Stimulated activated naive B cell treated with anti-CD40 and anti-IgM and Interleukin-4, amounts not matched to agents 10 μg/mL and 1 μg/mL and 100 μg/mL, for 72 hours (primary cell): ENCODE data around the gene RIMBP3C.
"Not testable (repeated sequence)": the region's sequence is repeated elsewhere in the genome, so short reads cannot be mapped to it uniquely, and the experiment has no call there.

Source experiments
- ATAC-seq, 2 donors: fragments of 150-1000 bp; cut with Tn5 transposase; replicated peaks; 2 replicates each; pipeline ENCODE4 v1.10.0; 2021; ENCODE audit warnings: moderate library complexity in 1 of 2
- DNase-seq: peaks from one replicate; pipeline ENCODE4 v3.0.0; 2021
- H3K27ac Mint-ChIP-seq: one replicate; pipeline ENCODE4 v1.8.0; 2022; ENCODE audit warnings: mild to moderate bottlenecking, mixed read lengths
- H3K27me3 Mint-ChIP-seq, 2 donors: one replicate each; pipeline ENCODE4 v1.8.0; 2022; ENCODE audit warnings: mixed read lengths in 2 of 2
- H3K36me3 Mint-ChIP-seq, 2 donors: one replicate each; pipeline ENCODE4 v1.8.0; 2022; ENCODE audit warnings: mixed read lengths in 2 of 2, mild to moderate bottlenecking in 1 of 2
- H3K4me1 Mint-ChIP-seq, 2 donors: one replicate each; pipeline ENCODE4 v1.8.0; 2022; ENCODE audit warnings: mixed read lengths in 2 of 2, mild to moderate bottlenecking in 1 of 2
- H3K4me3 Mint-ChIP-seq, 2 donors: one replicate each; pipeline ENCODE4 v1.8.0; 2022; ENCODE audit warnings: mild to moderate bottlenecking in 2 of 2, mixed read lengths in 2 of 2, moderate library complexity in 1 of 2
- H3K9me3 Mint-ChIP-seq, 2 donors: one replicate each; pipeline ENCODE4 v1.8.0; 2022; ENCODE audit warnings: mixed read lengths in 2 of 2, mild to moderate bottlenecking in 1 of 2

RIMBP3C gene

DNA sequence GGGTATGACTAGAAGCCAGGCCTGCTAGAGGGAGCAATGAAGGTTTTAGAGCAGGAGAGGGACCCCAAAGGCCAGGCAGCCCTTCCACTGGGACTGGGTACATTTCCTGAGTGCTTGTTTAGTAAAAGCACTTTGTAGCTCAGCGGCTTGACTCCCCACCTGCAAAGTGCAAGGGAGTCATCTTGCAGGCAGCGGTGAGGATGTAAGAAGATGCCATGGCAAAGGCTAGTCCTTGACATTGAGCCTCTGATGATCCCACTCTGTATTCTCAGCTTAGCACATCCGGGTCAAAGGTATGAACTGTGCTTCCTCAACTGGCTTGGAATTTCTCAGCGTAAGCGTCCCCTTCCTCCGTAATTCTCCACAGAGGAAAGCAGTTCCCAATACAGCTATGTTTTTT lies 13.2 kb upstream of the RIMBP3C start:
- Mint-ChIP-seq H3K27ac (no peak overlapping the region), H3K4me1 (peaks cover 6 to 12% of the 10 kb centered on the region in 2 donors), H3K4me3 (no peak overlapping the region), H3K27me3 (peaks cover 0 to 4% of the 10 kb centered on the region in 2 donors), H3K9me3 (no peaks in the 10 kb centered on the region), H3K36me3 (peaks cover 3 to 4% of the 10 kb centered on the region in 2 donors)
- ATAC-seq, result no peak
- DNase-seq, result no peak

DNA sequence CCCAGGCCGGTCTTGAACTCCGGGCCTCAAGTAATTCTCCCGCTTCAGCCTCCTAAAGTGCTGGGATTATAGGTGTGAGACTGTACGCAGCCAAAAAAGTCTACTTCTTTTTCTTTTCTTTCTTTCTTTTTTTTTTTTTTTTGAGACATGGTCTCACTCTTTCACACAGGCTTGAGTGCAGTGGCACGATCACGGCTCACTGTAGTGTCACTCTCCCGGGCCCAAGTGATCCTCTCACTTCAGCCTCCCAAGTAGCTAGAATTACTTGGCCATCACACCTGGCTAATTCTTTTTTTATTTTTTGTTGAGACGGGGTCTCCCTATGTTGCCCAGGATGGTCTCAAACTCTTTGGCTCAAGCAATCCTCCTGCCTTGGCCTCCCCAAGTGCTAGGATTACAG lies 12.7 kb upstream of the RIMBP3C start:
- DNase-seq (no peak), ATAC-seq (no peak)
- Mint-ChIP-seq H3K4me3 (no peak overlapping the region), H3K27ac (no peak overlapping the region), H3K9me3 (no peaks in the 10 kb centered on the region), H3K27me3 (peaks cover 0 to 4% of the 10 kb centered on the region in 2 donors), H3K4me1 (peaks cover 4 to 7% of the 10 kb centered on the region in 2 donors), H3K36me3 (peaks cover 0 to 2% of the 10 kb centered on the region in 2 donors)

DNA sequence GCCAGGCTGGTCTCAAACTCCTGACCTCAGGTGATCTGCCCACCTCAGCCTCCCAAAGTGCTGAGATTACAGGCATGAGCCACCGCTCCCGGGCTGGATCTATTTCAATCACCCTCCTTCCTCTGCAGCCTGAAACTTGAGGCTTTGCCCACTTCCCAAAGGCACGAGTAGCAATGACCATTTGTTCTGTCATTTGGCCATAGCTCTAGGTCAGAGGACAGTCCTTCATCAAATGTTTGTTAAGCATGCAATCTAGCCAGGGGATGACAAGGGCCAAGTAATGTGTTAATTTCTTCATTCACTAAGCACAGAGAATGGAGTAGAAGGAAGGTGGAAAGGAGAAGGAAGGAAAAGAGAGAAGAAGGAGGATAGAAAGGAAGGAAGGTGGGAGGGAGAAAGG lies 9.4 kb upstream of the RIMBP3C start:
- not testable (repeated sequence) for H3K36me3 Mint-ChIP-seq, H3K27me3 Mint-ChIP-seq, H3K27ac Mint-ChIP-seq, H3K9me3 Mint-ChIP-seq, ATAC-seq, H3K4me1 Mint-ChIP-seq, DNase-seq, H3K4me3 Mint-ChIP-seq

DNA sequence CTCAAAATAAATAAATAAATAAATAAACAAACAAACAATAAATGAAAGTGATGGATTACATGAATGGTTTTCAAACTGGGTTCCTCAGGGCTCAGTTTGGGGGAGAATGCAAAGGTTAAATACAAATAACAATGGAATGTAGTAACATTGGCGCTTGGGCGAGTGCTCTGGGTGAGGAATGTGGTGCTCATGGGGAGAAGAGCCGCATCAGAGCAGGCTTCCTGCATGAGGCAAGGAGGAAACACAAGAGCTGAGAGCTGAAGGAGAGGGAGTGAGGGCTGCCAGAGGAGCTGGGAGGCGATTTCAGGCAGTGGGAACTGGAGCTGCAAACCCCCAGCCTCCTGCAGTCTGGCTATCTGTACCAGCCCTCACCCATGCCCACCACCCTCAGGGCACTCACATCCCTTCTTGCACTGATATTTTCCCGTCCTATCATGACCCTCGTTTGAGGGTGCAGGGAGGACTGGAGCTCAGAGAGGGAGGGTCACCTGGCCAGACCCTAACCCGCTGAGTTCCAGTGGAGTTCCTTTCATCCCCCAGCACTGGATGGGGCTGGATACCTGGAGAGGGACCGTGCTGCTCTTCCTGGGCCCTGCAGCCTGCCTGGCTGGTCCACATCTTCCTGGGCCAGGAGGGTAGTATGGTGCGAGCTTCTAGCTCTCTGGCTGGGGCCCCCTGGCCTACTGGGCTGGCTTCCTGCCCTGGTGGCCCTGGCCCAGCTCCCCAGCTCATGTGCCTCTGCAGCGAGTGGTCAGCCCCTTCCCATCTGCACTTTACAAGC lies 8.3 kb upstream of the RIMBP3C start:
- H3K9me3 Mint-ChIP-seq, DNase-seq, H3K27me3 Mint-ChIP-seq, H3K36me3 Mint-ChIP-seq, H3K4me1 Mint-ChIP-seq, ATAC-seq, H3K4me3 Mint-ChIP-seq, H3K27ac Mint-ChIP-seq: not testable (repeated sequence)

DNA sequence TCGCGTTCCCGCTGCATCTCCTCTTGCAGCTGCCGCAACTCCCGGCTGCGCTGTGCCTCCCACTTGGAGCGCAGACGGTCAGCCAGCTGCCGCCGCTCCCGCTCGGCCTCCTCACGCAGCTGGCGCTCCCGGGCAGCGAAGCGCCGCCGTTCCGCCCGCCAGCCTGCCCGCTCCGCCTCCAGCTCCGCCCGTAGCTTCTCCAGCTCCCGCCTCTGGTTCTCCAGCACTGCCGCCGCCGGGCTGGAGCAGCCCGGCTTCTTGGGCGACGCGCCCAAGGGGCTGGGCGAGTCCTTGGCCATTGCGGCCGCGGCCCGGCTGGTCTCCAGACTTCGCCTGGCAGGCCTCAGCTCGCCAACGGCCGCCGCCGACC lies 598 bp downstream of the RIMBP3C start:
- DNase-seq, H3K27ac Mint-ChIP-seq, H3K9me3 Mint-ChIP-seq, H3K27me3 Mint-ChIP-seq, H3K36me3 Mint-ChIP-seq, H3K4me1 Mint-ChIP-seq, H3K4me3 Mint-ChIP-seq: not testable (repeated sequence)
- ATAC-seq, result peak; percentile 46 to 48

DNA sequence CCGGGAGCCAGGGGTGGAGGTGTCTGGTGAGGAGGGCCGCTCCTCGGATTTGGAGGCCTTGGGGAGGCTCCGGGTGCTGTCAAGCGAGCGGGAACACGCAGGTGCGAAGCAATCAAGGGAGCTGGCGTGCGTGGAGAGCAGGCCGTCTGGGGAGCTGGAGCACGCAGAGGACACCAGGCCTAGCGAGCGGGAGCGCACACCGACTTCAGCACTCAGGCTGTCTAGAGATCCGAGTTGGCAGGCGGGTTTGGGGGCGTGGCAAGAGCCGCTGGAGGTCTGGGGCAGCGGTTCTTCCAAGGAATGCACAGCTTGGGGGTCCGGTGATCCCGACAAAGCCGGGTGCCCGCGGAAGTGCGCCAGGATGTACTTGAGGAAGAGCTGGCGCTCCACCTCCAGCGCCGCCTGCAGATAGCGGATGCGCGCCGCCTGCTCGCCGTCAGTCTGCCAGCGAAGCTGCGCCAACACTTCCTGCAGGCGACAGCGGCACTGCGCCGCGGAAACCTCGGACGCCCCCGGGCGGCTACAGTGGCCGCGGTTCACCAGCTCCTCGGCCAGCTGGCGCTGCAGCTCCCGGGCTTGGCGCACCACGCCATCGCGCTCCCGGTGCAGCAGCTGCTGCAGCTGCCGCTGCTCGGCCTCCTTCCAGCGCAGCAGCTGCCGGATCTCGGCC lies 1.1 kb downstream of the RIMBP3C start:
- peak; percentile 85 to 87 for ATAC-seq
- not testable (repeated sequence) for H3K27me3 Mint-ChIP-seq, DNase-seq, H3K4me3 Mint-ChIP-seq, H3K36me3 Mint-ChIP-seq, H3K9me3 Mint-ChIP-seq, H3K27ac Mint-ChIP-seq, H3K4me1 Mint-ChIP-seq

DNA sequence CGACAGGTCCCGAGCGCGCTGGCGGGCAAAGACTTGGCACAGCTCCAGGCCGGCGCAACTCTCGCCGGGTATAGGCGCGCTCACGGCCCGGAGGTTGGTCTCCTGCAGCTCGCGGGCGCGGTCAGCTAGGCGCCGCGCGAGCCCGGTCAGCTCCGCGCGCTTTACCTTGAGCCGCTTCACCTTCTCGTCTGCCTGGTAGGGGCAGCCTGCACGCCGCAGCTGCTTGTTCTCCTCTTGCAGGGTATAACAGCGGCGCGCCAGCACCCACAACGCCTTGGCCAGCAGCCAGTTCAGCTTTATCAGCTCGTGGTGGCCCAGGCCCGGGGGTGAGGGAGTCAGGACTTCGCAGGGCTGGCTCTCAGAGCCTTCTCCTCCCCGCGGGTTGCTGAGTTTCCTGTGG lies 1.7 kb downstream of the RIMBP3C start:
- H3K4me1 Mint-ChIP-seq, DNase-seq, H3K36me3 Mint-ChIP-seq, H3K27me3 Mint-ChIP-seq, H3K9me3 Mint-ChIP-seq, H3K27ac Mint-ChIP-seq, H3K4me3 Mint-ChIP-seq: not testable (repeated sequence)
- peak; percentile 38 to 42 for ATAC-seq

DNA sequence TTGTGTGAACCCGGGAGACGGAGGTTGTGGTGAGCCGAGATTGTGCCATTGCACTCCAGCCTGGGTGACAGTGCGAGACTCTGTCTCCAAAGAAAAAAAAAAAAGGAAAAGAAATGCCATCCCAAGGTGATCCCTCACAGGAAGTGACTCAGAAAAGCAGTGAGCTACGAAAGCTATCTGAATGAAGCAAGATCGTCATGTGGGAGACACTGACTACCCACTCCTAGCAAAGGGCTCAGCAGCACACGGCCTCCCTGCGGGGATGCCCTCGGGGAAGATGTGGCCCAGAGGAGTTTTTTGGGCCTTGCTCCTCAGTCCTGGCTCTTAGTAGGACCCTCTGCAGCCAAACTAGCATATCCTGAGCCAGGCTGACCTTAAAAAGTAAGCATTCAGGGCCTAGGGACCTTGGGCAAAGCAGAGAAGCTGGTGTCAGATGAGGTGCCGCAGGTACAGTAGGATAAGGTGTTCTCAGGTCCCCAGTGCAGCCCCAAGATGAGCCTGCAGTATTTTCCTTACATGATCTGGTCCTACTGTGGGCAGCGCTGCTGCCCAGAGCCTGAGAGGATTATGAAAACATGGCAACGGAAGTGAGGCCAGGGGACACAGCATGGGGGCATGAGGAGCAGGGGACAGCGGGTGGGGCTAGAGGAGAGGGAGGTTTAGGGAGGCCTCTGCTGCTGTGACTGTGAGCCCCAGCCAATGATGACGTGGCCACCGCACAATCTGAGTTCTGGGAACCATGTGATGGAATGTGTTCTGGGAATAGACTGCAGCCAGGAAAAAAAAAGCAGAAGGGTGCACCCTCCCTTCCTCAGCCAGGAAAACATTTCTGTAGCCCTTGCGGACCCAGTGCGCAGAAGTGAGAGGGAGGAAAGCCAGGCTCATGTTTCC lies 6.6 kb downstream of the RIMBP3C start:
- not testable (repeated sequence) for H3K4me1 Mint-ChIP-seq, ATAC-seq, H3K9me3 Mint-ChIP-seq, H3K36me3 Mint-ChIP-seq, H3K27ac Mint-ChIP-seq, H3K27me3 Mint-ChIP-seq, DNase-seq, H3K4me3 Mint-ChIP-seq

DNA sequence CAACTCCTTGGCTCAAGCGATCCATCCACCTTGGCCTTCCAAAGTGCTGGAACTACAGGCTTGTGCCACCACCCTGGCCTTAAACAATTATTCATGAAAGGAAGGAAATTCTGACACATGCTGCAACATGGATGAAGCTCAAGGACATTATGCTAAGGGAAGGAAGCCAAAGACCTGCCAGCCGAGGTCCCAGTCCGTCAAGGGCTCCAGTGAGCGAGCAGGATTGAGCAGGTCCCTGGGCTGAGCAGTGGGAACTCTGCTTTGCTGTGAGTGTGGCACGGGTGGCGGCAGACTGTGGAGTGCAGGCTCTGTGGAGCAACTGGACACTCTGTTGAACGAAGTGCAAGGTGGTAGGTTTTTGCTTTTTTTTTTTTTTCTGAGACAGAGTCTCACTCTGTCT lies 11.4 kb downstream of the RIMBP3C start:
- H3K4me3 Mint-ChIP-seq, H3K36me3 Mint-ChIP-seq, H3K9me3 Mint-ChIP-seq, H3K4me1 Mint-ChIP-seq, ATAC-seq, DNase-seq, H3K27me3 Mint-ChIP-seq, H3K27ac Mint-ChIP-seq: not testable (repeated sequence)

DNA sequence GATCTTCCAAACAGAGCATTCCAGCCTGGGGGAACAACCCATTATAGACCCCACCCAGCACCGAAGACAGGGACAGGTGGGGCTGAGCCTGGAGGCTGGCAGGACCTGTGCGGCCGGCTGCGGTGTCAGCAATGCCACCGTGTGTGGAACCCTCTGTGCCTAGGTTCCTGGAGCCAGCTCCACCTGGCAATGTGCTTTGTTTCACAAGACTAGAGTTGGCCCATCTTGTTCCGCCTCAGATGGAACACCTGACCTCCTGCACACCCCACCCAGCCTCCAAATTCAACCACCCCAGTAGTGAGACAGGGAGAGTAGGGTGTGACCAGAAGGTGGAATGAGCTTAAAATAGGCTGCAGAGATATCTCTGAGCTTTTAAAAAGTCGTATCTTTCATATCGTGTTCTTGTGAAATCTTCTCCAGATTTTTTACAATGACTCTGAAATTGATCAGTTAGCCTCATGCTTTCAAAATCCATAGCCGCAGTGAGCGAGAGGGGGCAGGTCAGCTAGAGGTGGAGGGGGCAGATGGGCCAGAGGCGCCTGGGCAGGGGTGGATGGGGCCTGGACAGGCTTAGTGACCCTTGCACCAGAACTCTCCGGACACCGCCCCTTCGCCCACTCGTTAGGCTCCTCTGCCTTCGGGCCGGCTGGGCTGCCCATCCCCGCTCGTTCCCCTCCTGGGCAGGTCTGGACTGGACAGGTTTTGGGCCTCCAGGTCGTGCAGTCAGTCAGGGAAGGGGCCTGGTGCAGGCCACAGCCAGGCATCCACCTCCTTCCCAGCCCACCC lies 18.2 kb downstream of the RIMBP3C start:
- not testable (repeated sequence) for H3K4me1 Mint-ChIP-seq, H3K9me3 Mint-ChIP-seq, ATAC-seq, H3K27me3 Mint-ChIP-seq, H3K4me3 Mint-ChIP-seq, H3K27ac Mint-ChIP-seq, DNase-seq, H3K36me3 Mint-ChIP-seq

DNA sequence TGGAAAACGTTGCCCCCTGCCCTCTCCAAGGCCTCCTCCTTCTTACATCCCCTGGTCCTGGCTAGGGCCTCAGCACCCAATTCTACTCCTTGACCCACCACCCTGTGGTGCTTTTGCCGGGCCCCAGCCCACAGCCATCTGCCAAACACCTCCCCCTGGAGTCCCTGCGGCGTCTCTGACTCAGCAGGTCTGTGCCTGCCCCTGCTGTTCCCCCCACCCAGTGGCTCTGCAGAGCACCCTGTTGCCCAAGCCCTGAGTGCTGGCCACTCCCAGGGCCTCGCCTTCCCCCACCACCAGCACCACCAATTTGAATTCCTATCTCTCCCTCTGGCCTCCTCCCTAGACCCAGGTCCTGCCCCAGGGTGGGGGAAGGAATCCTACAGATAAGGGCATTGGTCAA lies 19.7 kb downstream of the RIMBP3C start:
- not testable (repeated sequence) for H3K27me3 Mint-ChIP-seq, ATAC-seq, H3K4me3 Mint-ChIP-seq, H3K9me3 Mint-ChIP-seq, H3K27ac Mint-ChIP-seq, DNase-seq, H3K4me1 Mint-ChIP-seq, H3K36me3 Mint-ChIP-seq

DNA sequence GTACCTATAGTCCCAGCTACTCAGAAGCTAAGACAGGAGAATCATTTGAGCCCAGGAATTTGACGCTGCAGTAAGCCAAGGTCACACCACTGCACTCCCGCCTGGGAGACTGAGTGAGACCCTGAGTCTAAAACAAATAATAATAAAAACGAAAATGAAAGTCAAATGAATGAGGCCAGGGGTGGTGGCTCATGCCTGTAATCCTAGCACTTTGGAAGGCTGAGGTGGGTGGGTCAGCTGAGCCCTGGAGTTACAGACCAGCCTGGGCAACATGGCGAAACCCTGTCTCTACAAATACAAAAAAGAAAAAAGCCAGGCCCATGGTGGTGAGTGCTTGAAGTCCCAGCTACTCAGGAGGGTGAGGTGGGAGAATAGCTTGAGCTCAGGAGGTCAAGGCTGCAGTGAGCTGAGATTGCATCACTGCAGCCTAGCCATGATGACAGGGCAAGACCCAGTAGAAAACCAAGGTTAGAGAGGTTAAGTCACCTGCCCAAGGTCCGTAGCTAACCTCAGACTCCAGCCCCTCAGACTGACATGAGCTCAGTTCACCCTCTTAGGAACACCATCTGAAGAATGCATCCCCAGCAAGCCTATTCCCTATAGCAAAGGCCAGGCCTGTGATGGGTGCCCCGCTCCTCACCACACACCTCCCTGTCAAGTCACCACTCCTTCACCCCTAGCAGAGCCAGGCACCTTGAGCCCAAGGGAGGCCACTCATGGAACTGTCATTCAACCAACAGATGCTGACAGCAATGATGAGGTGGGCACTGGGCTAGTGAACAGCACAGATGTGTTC lies 24.4 kb downstream of the RIMBP3C start:
- not testable (repeated sequence) for H3K4me3 Mint-ChIP-seq, H3K9me3 Mint-ChIP-seq, H3K36me3 Mint-ChIP-seq, H3K4me1 Mint-ChIP-seq, H3K27me3 Mint-ChIP-seq, ATAC-seq, H3K27ac Mint-ChIP-seq, DNase-seq

DNA sequence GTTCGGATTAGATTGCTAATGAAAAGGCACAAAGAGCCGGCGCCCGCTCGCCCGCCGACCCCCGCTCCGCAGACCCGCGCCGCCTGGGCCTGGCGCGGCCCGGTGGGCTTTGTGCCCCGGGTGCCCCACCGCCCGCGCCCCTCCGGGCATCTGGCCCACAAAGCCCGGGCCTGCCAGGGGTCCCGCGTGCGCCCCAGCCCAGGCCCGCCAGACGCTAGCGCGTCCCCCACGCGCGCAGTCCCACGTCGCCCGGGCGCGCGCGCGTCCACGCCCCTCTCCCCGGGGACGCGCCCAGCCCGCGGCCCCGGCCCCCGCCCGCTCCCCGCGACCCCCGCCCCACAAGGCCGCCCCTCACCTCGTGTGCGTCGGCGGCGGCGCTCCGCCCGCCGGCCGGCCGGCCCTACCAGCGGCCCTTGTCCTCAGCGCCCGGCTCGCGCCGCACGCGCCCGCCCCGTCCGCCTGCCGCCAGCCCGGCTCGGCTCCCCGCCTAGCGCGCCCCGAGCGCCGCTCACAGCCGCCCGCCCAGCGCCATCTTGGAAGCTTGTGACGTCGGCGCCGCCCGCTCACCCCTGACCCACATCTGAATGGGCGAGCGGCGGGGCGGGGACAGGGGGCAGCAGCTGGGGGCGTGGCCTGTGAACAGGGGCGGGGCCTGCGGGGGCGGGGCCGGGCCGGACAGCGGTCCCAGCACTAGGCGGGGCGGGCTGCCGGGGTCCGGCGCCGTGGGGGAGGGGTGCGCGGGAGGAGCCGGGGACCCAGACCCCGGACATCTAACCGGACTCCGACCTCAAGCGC lies 34.1 kb downstream of the RIMBP3C start:
- H3K27ac Mint-ChIP-seq, DNase-seq, H3K27me3 Mint-ChIP-seq, H3K4me1 Mint-ChIP-seq, H3K9me3 Mint-ChIP-seq, H3K4me3 Mint-ChIP-seq, H3K36me3 Mint-ChIP-seq: not testable (repeated sequence)
- ATAC-seq, result peak; percentile 89 to 92
